Fibroblast of lung (primary cell): ENCODE results near the gene MAP3K15.

ENCODE experiments used
- EZH2 ChIP-seq: IDR thresholded peaks from 2 replicates; pipeline ENCODE4 v1.5.1; 2012; ENCODE audit warnings: low read length, control low read depth, mild to moderate bottlenecking; ENCODE audit errors: missing control alignments
- TF ChIP-seq, protein P1 (sequence below), 2 donors: IDR thresholded peaks in 1 of 2; conservative IDR thresholded peaks in 1 of 2; 1 replicate in 1 of 2; 2 replicates in 1 of 2; pipeline ENCODE4 v1.5.1; 2011 to 2012; ENCODE audit warnings: low read length in 2 of 2, control low read depth in 1 of 2, inconsistent platforms in 1 of 2, low read depth in 1 of 2, mild to moderate bottlenecking in 1 of 2

DNA sequence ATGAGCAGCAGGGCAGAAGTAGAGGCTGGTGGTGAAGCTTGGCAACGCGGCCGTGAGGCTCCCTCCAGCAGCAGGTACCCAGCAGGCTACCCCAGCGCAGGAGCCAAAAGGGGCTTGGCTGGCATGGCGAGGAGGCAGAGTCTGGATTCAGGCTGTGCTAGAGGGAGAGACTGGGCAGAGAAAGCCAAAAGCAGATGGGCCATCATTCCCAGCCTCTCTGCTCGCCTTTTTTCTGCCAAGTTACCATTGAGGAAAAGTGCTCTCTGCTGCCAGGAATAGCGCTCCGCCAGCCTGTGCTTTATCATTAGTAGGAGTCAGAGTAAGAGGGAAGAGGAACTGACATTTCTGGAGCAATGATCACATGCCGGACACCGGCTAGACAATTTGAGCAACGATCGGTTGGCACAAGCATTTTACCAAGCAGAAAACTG lies 28.7 kb upstream of the MAP3K15 start:
- TF ChIP-seq, protein P1, sequence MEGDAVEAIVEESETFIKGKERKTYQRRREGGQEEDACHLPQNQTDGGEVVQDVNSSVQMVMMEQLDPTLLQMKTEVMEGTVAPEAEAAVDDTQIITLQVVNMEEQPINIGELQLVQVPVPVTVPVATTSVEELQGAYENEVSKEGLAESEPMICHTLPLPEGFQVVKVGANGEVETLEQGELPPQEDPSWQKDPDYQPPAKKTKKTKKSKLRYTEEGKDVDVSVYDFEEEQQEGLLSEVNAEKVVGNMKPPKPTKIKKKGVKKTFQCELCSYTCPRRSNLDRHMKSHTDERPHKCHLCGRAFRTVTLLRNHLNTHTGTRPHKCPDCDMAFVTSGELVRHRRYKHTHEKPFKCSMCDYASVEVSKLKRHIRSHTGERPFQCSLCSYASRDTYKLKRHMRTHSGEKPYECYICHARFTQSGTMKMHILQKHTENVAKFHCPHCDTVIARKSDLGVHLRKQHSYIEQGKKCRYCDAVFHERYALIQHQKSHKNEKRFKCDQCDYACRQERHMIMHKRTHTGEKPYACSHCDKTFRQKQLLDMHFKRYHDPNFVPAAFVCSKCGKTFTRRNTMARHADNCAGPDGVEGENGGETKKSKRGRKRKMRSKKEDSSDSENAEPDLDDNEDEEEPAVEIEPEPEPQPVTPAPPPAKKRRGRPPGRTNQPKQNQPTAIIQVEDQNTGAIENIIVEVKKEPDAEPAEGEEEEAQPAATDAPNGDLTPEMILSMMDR (conservative IDR thresholded peaks at IDR 0.05 in 1 of 2, IDR thresholded peaks at IDR 0.05 in 1 of 2; ENCODE audit: low read depth in 1 of 2, low read length in 2 of 2) = no peak
- TF ChIP-seq EZH2 = no peak
